HepG2 (cell line): ENCODE results near the gene ZFP90. TPM values are rescaled to one million over a fixed set of nuclear protein-coding genes. Genes with fewer than 3 reads are reported as not detected.

Source experiments
- DBP ChIP-seq: sonication (generic); formaldehyde crosslinking; IDR thresholded peaks from 2 replicates; pipeline ENCODE4 v1.4.0; 2020; ENCODE audit warnings: missing genetic modification reagents; ENCODE audit errors: not compliant biosample characterization
- DRAP1 ChIP-seq: IDR thresholded peaks from 2 replicates; pipeline ENCODE4 v1.6.1; 2016; ENCODE audit warnings: missing genetic modification reagents, missing compliant biosample characterization
- GATAD1 ChIP-seq: IDR thresholded peaks from 2 replicates; pipeline ENCODE4 v1.6.1; 2016; ENCODE audit warnings: missing genetic modification reagents, missing compliant biosample characterization
- GATAD2A ChIP-seq: IDR thresholded peaks from 2 replicates; pipeline ENCODE4 v1.6.1; 2016
- GLI4 ChIP-seq: sonication (generic); formaldehyde crosslinking; IDR thresholded peaks from 2 replicates; pipeline ENCODE4 v1.5.1; 2020; ENCODE audit warnings: missing genetic modification reagents, mild to moderate bottlenecking, moderate library complexity, borderline replicate concordance
- GTF2F1 ChIP-seq: fragments of 150-350 bp; IDR thresholded peaks from 2 replicates; pipeline ENCODE4 v1.6.1; 2014; ENCODE audit warnings: low read length
- HES4 ChIP-seq: sonication (generic); formaldehyde crosslinking; IDR thresholded peaks from 2 replicates; pipeline ENCODE4 v1.9.0; 2021; ENCODE audit warnings: mild to moderate bottlenecking, missing genetic modification reagents, borderline replicate concordance
- HNF4A ChIP-seq: sonication (generic); formaldehyde crosslinking; IDR thresholded peaks from 2 replicates; pipeline ENCODE4 v1.4.0; 2020; ENCODE audit warnings: missing genetic modification reagents
- HOMEZ ChIP-seq: IDR thresholded peaks from 2 replicates; pipeline ENCODE4 v1.6.1; 2016; ENCODE audit warnings: low read depth
- HOXA9 ChIP-seq: sonication (generic); formaldehyde crosslinking; IDR thresholded peaks from 2 replicates; pipeline ENCODE4 v1.8.1; 2022; ENCODE audit warnings: missing genetic modification reagents, mild to moderate bottlenecking, moderate library complexity, borderline replicate concordance
- PATZ1 ChIP-seq: sonication (generic); formaldehyde crosslinking; IDR thresholded peaks from 2 replicates; pipeline ENCODE4 v1.4.0; 2020; ENCODE audit warnings: missing genetic modification reagents
- PHF8 ChIP-seq: sonication (generic); formaldehyde crosslinking; IDR thresholded peaks from 2 replicates; pipeline ENCODE4 v1.5.0; 2020; ENCODE audit warnings: missing genetic modification reagents
- RBM39 ChIP-seq: fragments of 200-400 bp; formaldehyde crosslinking; IDR thresholded peaks from one replicate; pipeline ENCODE4 v1.6.1; 2018; ENCODE audit warnings: antibody characterized with exemption, mild to moderate bottlenecking, low read depth, low read length; ENCODE audit not compliant: poor library complexity, severe bottlenecking
- RNF2 ChIP-seq: fragments of 450-650 bp; conservative IDR thresholded peaks from 2 replicates; pipeline ENCODE4 v1.6.1; 2016; ENCODE audit warnings: low read depth
- TCF12 ChIP-seq, 2 experiments: fragments of 450-650 bp in 1 of 2; sonication (generic) in 1 of 2; formaldehyde crosslinking in 1 of 2; IDR thresholded peaks; 2 replicates each; pipeline versions ENCODE4 v1.6.1 to v1.8.0; 2017 to 2022; ENCODE audit warnings: antibody characterized with exemption in 1 of 2, mild to moderate bottlenecking in 1 of 2, missing genetic modification reagents in 1 of 2, moderate library complexity in 1 of 2
- TP53 ChIP-seq: sonication (generic); formaldehyde crosslinking; conservative IDR thresholded peaks from 2 replicates; pipeline ENCODE4 v1.4.0; 2020; ENCODE audit warnings: missing genetic modification reagents
- ZBTB20 ChIP-seq: sonication (generic); formaldehyde crosslinking; IDR thresholded peaks from 2 replicates; pipeline ENCODE4 v1.8.1; 2023; ENCODE audit warnings: missing genetic modification reagents, low read depth, mild to moderate bottlenecking, borderline replicate concordance
- ZNF17 ChIP-seq: sonication (generic); formaldehyde crosslinking; IDR thresholded peaks from 2 replicates; pipeline ENCODE4 v1.5.0; 2020; ENCODE audit warnings: mild to moderate bottlenecking, missing genetic modification reagents
- ZNF180 ChIP-seq: sonication (generic); formaldehyde crosslinking; IDR thresholded peaks from 2 replicates; pipeline ENCODE4 v1.4.0; 2020; ENCODE audit warnings: low read depth, missing genetic modification reagents, borderline replicate concordance
- ZNF367 ChIP-seq: sonication (generic); formaldehyde crosslinking; IDR thresholded peaks from 2 replicates; pipeline ENCODE4 v1.4.0; 2020; ENCODE audit warnings: missing genetic modification reagents, borderline replicate concordance
- ZNF451 ChIP-seq: sonication (generic); formaldehyde crosslinking; IDR thresholded peaks from 2 replicates; pipeline ENCODE4 v1.5.0; 2020; ENCODE audit warnings: mild to moderate bottlenecking, missing genetic modification reagents
- ZNF576 ChIP-seq: sonication (generic); formaldehyde crosslinking; IDR thresholded peaks from 2 replicates; pipeline ENCODE4 v1.4.0; 2020; ENCODE audit warnings: mild to moderate bottlenecking, missing genetic modification reagents
- ZNF580 ChIP-seq: IDR thresholded peaks from 2 replicates; pipeline ENCODE4 v1.6.1; 2016; ENCODE audit warnings: low read depth, borderline replicate concordance
- ZNF619 ChIP-seq: sonication (generic); formaldehyde crosslinking; IDR thresholded peaks from 2 replicates; pipeline ENCODE4 v1.4.0; 2020; ENCODE audit warnings: mild to moderate bottlenecking, missing genetic modification reagents
- ZNF737 ChIP-seq: sonication (generic); formaldehyde crosslinking; IDR thresholded peaks from 2 replicates; pipeline ENCODE4 v1.5.0; 2020; ENCODE audit warnings: missing genetic modification reagents, mild to moderate bottlenecking, borderline replicate concordance
- ZNF883 ChIP-seq: sonication (generic); formaldehyde crosslinking; IDR thresholded peaks from 2 replicates; pipeline ENCODE4 v1.5.1; 2020; ENCODE audit warnings: mild to moderate bottlenecking, missing genetic modification reagents; ENCODE audit errors: not compliant biosample characterization
- polyA plus RNA-seq, 8 experiments: library from polyadenylated mRNA; depleted of rRNA in 3 of 8; stranded (reverse) in 7 of 8; unstranded in 1 of 8; fragments of >200 nt; fragmentation: Illumina TruSeq in 4 of 8; extraction: Trizol in 4 of 8; gene quantifications; 2 replicates each; pipeline versions ENCODE4 v1.2.1 to v1.2.3, GENCODE V29; 2011 to 2016; ENCODE audit warnings: low read depth in 4 of 8, missing spikeins in 1 of 8, mixed read lengths in 1 of 8; ENCODE audit not compliant: insufficient read depth in 1 of 8
- total RNA-seq, 5 experiments: library from RNA; depleted of rRNA; stranded (reverse); fragments of >200 nt; fragmentation: Illumina TruSeq; extraction: Trizol; gene quantifications; 2 replicates each; pipeline ENCODE4 v1.2.3, GENCODE V29; 2016; ENCODE audit warnings: low read depth in 1 of 5

Gene ZFP90
- total and polyA plus RNA-seq, 2 of the 13 experiments (the other 11 are each of a cell fraction or from before 2014, with no cell fraction given): 17.6 to 18.9 TPM

- TF ChIP-seq DBP (CRISPR knock-in tag): no peak
- TF ChIP-seq HNF4A (CRISPR knock-in tag): peak; percentile 86
- no peak for TF ChIP-seq ZNF576
- peak; percentile 85 for TF ChIP-seq PATZ1 (CRISPR knock-in tag)
- no peak for TF ChIP-seq ZNF180
- no peak for TF ChIP-seq ZBTB20 (CRISPR knock-in tag)
- TF ChIP-seq ZNF619: peak; percentile 83; the same call in 1 of the 2 replicates
- TF ChIP-seq ZNF17: no peak
- TF ChIP-seq HES4 (CRISPR knock-in tag): peak; percentile 69; the same call in 1 of the 2 replicates
- TF ChIP-seq TP53 (CRISPR knock-in tag): no peak
- TF ChIP-seq ZNF367 (CRISPR knock-in tag): no peak
- no peak for TF ChIP-seq ZNF737 (CRISPR knock-in tag)
- TF ChIP-seq GLI4 (CRISPR knock-in tag): no peak
- TF ChIP-seq ZNF580: peak; percentile 27; the same call in 1 of the 2 replicates
- peak; percentile 56; the same call in 1 of the 2 replicates for TF ChIP-seq HOMEZ (CRISPR knock-in tag)
- peak; percentile 87 for TF ChIP-seq RNF2
- no peak for TF ChIP-seq GTF2F1
- no peak for TF ChIP-seq HOXA9
- TF ChIP-seq DRAP1 (CRISPR knock-in tag): 0 out of 2 replicates have a peak, but pooled peaks have one; percentile 30
- peak; percentile 53 for TF ChIP-seq GATAD1
- TF ChIP-seq ZNF451 (CRISPR knock-in tag): 0 out of 2 replicates have a peak, but pooled peaks have one; percentile 50
- TF ChIP-seq ZNF883 (CRISPR knock-in tag): peak; percentile 44
- peak; percentile 36 for TF ChIP-seq PHF8 (CRISPR knock-in tag)
- TF ChIP-seq RBM39: peak; percentile 67
- TF ChIP-seq TCF12 (IDR thresholded peaks at IDR 0.05): no peak
- TF ChIP-seq TCF12 (CRISPR knock-in tag; IDR thresholded peaks at IDR 0.05): 0 out of 2 replicates have a peak, but pooled peaks have one; percentile 49
- peak; percentile 44; the same call in 1 of the 2 replicates for TF ChIP-seq GATAD2A (CRISPR knock-in tag)
These were observed 18.4 kb upstream of the ZFP90 start (continued) for GRCh38 chr16:68520649-68521086.
